ENCODE measurements around the gene GRK5.

DNA sequence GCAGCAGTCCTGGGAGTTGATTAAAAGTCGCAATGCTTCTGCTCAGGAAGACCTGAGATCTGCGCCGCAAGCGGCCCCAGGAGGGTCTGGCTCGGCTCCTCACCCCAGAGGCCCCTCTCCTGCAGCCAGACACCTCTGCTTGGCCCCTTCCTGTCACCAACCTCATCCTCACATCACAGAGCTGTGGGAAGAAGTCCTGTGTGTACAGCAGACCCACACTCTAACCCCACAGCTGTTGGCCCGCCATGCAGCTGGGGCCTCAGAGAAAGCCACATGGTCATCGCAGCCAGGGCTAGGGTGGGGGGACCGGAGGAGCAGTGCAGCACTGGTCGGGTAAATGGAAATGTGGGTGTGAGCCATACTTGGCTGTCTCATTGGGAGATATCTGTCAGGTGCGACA lies 237.5 kb downstream of the GRK5 start:
- TF ChIP-seq, protein P1, sequence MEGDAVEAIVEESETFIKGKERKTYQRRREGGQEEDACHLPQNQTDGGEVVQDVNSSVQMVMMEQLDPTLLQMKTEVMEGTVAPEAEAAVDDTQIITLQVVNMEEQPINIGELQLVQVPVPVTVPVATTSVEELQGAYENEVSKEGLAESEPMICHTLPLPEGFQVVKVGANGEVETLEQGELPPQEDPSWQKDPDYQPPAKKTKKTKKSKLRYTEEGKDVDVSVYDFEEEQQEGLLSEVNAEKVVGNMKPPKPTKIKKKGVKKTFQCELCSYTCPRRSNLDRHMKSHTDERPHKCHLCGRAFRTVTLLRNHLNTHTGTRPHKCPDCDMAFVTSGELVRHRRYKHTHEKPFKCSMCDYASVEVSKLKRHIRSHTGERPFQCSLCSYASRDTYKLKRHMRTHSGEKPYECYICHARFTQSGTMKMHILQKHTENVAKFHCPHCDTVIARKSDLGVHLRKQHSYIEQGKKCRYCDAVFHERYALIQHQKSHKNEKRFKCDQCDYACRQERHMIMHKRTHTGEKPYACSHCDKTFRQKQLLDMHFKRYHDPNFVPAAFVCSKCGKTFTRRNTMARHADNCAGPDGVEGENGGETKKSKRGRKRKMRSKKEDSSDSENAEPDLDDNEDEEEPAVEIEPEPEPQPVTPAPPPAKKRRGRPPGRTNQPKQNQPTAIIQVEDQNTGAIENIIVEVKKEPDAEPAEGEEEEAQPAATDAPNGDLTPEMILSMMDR (IDR thresholded peaks at IDR 0.05; ENCODE audit: borderline replicate concordance, extremely low read depth, low read length, poor library complexity, severe bottlenecking) = no peak
- no peak for TF ChIP-seq EZH2 (IDR thresholded peaks at IDR 0.05; ENCODE audit: borderline replicate concordance, low read depth, low read length, severe bottlenecking)
